Lower leg skin (tissue), 3 donors: ENCODE data around the gene SARNP.

ENCODE experiments used
- POLR2A ChIP-seq, 2 donors: fragments of 450-650 bp; IDR thresholded peaks; one replicate each; pipeline ENCODE4 v1.6.1; 2016 to 2017; ENCODE audit warnings: antibody characterized with exemption in 2 of 2, mild to moderate bottlenecking in 1 of 2, moderate library complexity in 1 of 2
- TF ChIP-seq, protein P1 (sequence below), 3 donors: fragments of 450-650 bp; IDR thresholded peaks; one replicate each; pipeline ENCODE4 v1.5.1; 2016; ENCODE audit warnings: antibody characterized with exemption in 3 of 3, mild to moderate bottlenecking in 3 of 3, moderate library complexity in 2 of 3

DNA sequence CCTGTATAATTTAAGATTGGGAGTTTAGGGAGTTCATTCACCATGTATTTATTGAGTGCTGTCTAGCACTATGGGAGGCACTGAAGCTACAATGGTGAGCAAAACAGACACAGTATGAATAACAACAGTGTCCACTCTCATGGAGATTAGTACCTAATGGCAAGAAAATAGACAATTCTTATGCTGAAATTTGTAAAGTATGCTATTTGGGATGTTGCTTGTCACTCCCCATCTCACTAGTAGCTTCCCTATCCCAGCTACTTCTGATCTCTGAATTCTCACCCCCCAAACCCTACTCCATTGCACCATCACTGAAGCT is 70.7 kb downstream of the SARNP start:
- TF ChIP-seq, protein P1, sequence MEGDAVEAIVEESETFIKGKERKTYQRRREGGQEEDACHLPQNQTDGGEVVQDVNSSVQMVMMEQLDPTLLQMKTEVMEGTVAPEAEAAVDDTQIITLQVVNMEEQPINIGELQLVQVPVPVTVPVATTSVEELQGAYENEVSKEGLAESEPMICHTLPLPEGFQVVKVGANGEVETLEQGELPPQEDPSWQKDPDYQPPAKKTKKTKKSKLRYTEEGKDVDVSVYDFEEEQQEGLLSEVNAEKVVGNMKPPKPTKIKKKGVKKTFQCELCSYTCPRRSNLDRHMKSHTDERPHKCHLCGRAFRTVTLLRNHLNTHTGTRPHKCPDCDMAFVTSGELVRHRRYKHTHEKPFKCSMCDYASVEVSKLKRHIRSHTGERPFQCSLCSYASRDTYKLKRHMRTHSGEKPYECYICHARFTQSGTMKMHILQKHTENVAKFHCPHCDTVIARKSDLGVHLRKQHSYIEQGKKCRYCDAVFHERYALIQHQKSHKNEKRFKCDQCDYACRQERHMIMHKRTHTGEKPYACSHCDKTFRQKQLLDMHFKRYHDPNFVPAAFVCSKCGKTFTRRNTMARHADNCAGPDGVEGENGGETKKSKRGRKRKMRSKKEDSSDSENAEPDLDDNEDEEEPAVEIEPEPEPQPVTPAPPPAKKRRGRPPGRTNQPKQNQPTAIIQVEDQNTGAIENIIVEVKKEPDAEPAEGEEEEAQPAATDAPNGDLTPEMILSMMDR (IDR thresholded peaks at IDR 0.05) = no peak
- no peak for TF ChIP-seq POLR2A (IDR thresholded peaks at IDR 0.05)
